ENCODE results near the gene LDLRAD3. TPM values are rescaled to one million over a fixed set of nuclear protein-coding genes. Genes with fewer than 3 reads are reported as not detected.

LDLRAD3 gene
- total and polyA plus RNA-seq, 9 donors, result 14.5 to 32.4 (median 17.2) TPM

DNA sequence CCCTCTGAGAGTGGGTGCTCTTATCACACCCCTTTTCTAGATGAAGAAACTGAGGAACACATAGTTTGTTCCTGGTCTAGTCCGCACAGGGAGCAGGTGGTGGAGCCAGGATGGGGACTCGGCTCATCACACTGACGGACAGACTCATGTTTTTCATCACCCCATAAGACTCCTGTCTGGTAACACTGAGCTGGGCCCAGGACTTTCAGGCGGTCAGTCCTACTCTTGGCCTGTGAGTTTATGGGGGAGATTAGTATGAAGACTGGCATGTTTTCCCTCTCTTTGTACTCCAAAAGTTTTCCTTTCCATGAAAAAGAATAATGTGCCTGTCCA is 160.8 kb downstream of the LDLRAD3 start:
- Histone ChIP-seq H3K4me3 (no peak overlapping the region), H3K27ac (no peak overlapping the region), H3K36me3 (no peaks in the 10 kb centered on the region), H3K4me1 (ENCODE audit: insufficient read depth) (peaks cover 2% of the 10 kb centered on the region), H3K27me3 (no peaks in the 10 kb centered on the region), H3K9me3 (no peaks in the 10 kb centered on the region)
- no peak for DNase-seq
- 31 to 45% (median 33%) methylated on average over 4 of the region's 4 CpGs for WGBS, 3 donors
- intact Hi-C loops (cut with DNase I), result no loop called here
- TF ChIP-seq EP300 (IDR thresholded peaks at IDR 0.05) (no peak), CTCF (IDR thresholded peaks at IDR 0.05) (no peak), POLR2A (IDR thresholded peaks at IDR 0.05) (no peak)

GRCh38 chr11:36105743-36106581 is 162.1 kb downstream of the LDLRAD3 start:
- Histone ChIP-seq H3K9me3 (no peaks in the 10 kb centered on the region), H3K27ac (no peak overlapping the region)
- intact Hi-C loops (cut with DNase I), result no loop called here

DNA sequence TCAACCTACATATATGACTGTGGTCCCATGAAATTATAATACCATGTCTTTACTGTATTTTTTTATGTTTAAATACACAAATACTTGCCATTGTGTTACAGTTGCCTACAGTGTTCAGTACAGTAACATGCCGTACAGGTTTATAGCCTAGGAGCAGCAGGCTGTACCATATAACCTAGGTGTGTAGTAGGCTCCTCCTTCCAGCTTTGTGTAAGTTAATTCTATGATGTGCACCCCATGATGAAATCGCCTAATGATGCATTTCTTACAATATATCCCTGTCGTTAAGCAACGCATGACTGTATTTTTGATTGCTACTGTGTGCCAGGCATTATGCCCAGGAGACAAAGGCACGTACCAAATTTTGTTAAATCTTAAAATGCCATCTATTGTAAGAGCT is 163.7 kb downstream of the LDLRAD3 start:
- H3K4me3 ChIP-seq, result no peak overlapping the region
- intact Hi-C loops (cut with DNase I), result no loop called here
- no peak for TF ChIP-seq POLR2A (IDR thresholded peaks at IDR 0.05)
- WGBS, 3 donors, result 96 to 98% (median 97%) methylated on average over 5 of the region's 5 CpGs
- DNase-seq, result no peak
- no peaks in the 10 kb centered on the region for H3K36me3 ChIP-seq
- H3K27ac ChIP-seq, result no peak overlapping the region
- no peaks in the 10 kb centered on the region for H3K9me3 ChIP-seq
- H3K4me1 ChIP-seq (ENCODE audit: insufficient read depth), result peaks cover 2% of the 10 kb centered on the region
- H3K27me3 ChIP-seq, result no peaks in the 10 kb centered on the region

More at GRCh38 chr11:36105743-36106581, 162.1 kb downstream of the LDLRAD3 start:
- Histone ChIP-seq H3K27me3 (no peaks in the 10 kb centered on the region), H3K4me3 (no peak overlapping the region), H3K36me3 (no peaks in the 10 kb centered on the region), H3K4me1 (ENCODE audit: insufficient read depth) (peaks cover 2% of the 10 kb centered on the region)
- TF ChIP-seq CTCF (IDR thresholded peaks at IDR 0.05), result no peak
- TF ChIP-seq POLR2A (IDR thresholded peaks at IDR 0.05), result no peak
- no peak for TF ChIP-seq EP300 (IDR thresholded peaks at IDR 0.05)
- DNase-seq, result no peak
- 84 to 94% (median 93%) methylated on average over 9 of the region's 9 CpGs for WGBS, 3 donors

DNA sequence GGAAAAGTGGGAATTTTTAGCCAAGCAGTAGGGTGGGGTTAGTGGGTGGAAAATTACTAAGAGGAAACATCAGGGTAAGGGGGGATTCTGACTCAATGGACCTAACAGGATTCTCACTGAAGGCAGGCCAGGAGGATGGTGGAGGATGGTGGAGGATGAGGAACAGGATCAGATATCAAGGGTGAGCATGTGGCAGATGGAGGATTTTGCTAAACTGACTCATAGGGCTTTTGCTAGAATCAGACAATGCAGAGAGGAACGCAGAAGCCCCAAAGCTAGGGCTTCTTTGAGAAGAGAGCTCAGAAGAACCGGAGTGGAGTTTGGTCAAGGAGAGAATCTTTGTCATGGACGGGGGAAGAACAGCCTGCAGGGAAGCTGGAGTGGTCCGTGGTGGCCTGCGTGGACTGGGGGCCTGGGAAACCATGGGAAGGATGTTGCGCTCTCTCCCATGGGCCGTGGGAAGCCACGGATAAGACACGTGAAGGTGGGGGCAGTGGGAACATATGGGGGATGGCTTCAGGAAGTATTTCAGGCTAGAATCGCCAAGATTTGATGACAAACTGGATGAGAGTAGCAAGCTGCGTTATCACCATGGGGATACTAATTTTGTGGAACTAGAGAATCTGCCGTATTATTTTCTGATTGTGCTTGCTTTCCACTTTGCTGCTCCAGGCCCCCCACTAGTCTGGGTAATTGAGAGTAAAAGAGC is 165.2 kb downstream of the LDLRAD3 start:
- Histone ChIP-seq H3K27me3 (no peaks in the 10 kb centered on the region), H3K4me3 (no peak overlapping the region), H3K36me3 (no peaks in the 10 kb centered on the region), H3K27ac (no peak overlapping the region), H3K4me1 (ENCODE audit: insufficient read depth) (peaks cover under 1% of the 10 kb centered on the region), H3K9me3 (no peaks in the 10 kb centered on the region)
- no peak for DNase-seq
- TF ChIP-seq CTCF (IDR thresholded peaks at IDR 0.05), result no peak
- no peak for TF ChIP-seq EP300 (IDR thresholded peaks at IDR 0.05)
- no peak for TF ChIP-seq POLR2A (IDR thresholded peaks at IDR 0.05)
- intact Hi-C loops (cut with DNase I), result no loop called here
- 78 to 87% (median 84%) methylated on average over 12 of the region's 12 CpGs for WGBS, 3 donors

DNA sequence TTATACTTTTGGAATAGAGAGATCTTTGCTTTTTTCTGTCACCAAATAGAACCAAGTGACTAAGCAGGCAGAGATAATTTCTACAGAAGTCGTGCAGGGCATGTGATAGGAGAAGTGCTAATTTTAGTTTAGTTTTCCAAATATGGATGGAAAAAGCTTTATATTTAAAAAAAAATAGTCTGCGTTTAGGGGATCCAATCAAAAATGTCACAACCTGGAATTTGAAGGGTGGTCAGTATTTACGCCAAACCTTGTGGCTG is 165.7 kb downstream of the LDLRAD3 start:
- Histone ChIP-seq H3K27me3 (no peaks in the 10 kb centered on the region), H3K36me3 (no peaks in the 10 kb centered on the region), H3K4me1 (ENCODE audit: insufficient read depth) (no peaks in the 10 kb centered on the region), H3K9me3 (no peaks in the 10 kb centered on the region), H3K4me3 (no peak overlapping the region), H3K27ac (no peak overlapping the region)
- WGBS, 3 donors, result 72 to 91% (median 75%) methylated on average over 3 of the region's 3 CpGs
- intact Hi-C loops (cut with DNase I), result no loop called here
- TF ChIP-seq EP300 (IDR thresholded peaks at IDR 0.05) (no peak), POLR2A (IDR thresholded peaks at IDR 0.05) (no peak), CTCF (IDR thresholded peaks at IDR 0.05) (no peak)
- DNase-seq, result no peak

Data from ovary (tissue), 9 donors.